Mesenchymal stem cell (in vitro differentiated cells and primary cell): Measurements from ENCODE around the gene MCM5.

Source experiments
- DNase-seq: peaks from one replicate; pipeline ENCODE4 v3.0.0-alpha.2; 2013
- H2AFZ ChIP-seq: one replicate; pipeline ENCODE4 v1.6.1; 2013; ENCODE audit warnings: low read depth, mild to moderate bottlenecking, control low read depth, inconsistent platforms, low read length, moderate library complexity
- H2AK5ac ChIP-seq: 2 replicates; pipeline ENCODE4 v1.6.1; 2013; ENCODE audit warnings: low read length, moderate library complexity, mild to moderate bottlenecking, inconsistent platforms; ENCODE audit not compliant: severe bottlenecking
- H2BK120ac ChIP-seq: one replicate; pipeline ENCODE4 v1.6.1; 2013; ENCODE audit warnings: low read depth, mild to moderate bottlenecking, inconsistent platforms, low read length, moderate library complexity
- H2BK12ac ChIP-seq, 2 experiments: one replicate each; pipeline ENCODE4 v1.6.1; 2013; ENCODE audit warnings: inconsistent platforms in 2 of 2, low read length in 2 of 2, mild to moderate bottlenecking in 2 of 2, moderate library complexity in 2 of 2, control low read depth in 1 of 2
- H2BK15ac ChIP-seq: one replicate; pipeline ENCODE4 v1.6.1; 2013; ENCODE audit warnings: mild to moderate bottlenecking, low read depth, inconsistent platforms; ENCODE audit not compliant: poor library complexity, severe bottlenecking
- H2BK5ac ChIP-seq: 2 replicates; pipeline ENCODE4 v1.6.1; 2013; ENCODE audit warnings: low read depth, mild to moderate bottlenecking, low read length, control low read depth, inconsistent platforms; ENCODE audit not compliant: poor library complexity, severe bottlenecking
- H3K14ac ChIP-seq, 2 experiments: one replicate each; pipeline ENCODE4 v1.6.1; 2013; ENCODE audit warnings: inconsistent platforms in 2 of 2, low read length in 2 of 2, control low read depth in 1 of 2, mild to moderate bottlenecking in 1 of 2, moderate library complexity in 1 of 2
- H3K18ac ChIP-seq, 2 experiments: one replicate each; pipeline ENCODE4 v1.6.1; 2013; ENCODE audit warnings: inconsistent platforms in 2 of 2, low read length in 2 of 2, control low read depth in 1 of 2, low read depth in 1 of 2, mild to moderate bottlenecking in 1 of 2
- H3K23ac ChIP-seq, 2 experiments: one replicate each; pipeline ENCODE4 v1.6.1; 2013; ENCODE audit warnings: inconsistent platforms in 2 of 2, low read length in 2 of 2, mild to moderate bottlenecking in 2 of 2, moderate library complexity in 2 of 2, control low read depth in 1 of 2
- H3K27ac ChIP-seq: 2 replicates; pipeline ENCODE4 v1.5.1; 2013; ENCODE audit warnings: mild to moderate bottlenecking, moderate library complexity, low read length, control low read depth, inconsistent platforms; ENCODE audit not compliant: poor library complexity, severe bottlenecking
- H3K27me3 ChIP-seq, 2 experiments: 2 replicates each; pipeline versions ENCODE4 v1.6.1 to v1.7.0; 2013; ENCODE audit warnings: low read length in 2 of 2, mild to moderate bottlenecking in 2 of 2, moderate library complexity in 2 of 2, control low read depth in 1 of 2, inconsistent platforms in 1 of 2; ENCODE audit not compliant: control insufficient read depth in 1 of 2, insufficient read depth in 1 of 2
- H3K36me3 ChIP-seq, 2 experiments: 2 replicates each; pipeline versions ENCODE4 v1.6.1 to v1.7.0; 2013; ENCODE audit warnings: low read length in 2 of 2, control low read depth in 1 of 2, inconsistent platforms in 1 of 2, low read depth in 1 of 2, mild to moderate bottlenecking in 1 of 2; ENCODE audit not compliant: insufficient read depth in 2 of 2, control insufficient read depth in 1 of 2
- H3K4ac ChIP-seq, 2 experiments: one replicate each; pipeline ENCODE4 v1.6.1; 2013; ENCODE audit warnings: inconsistent platforms in 2 of 2, low read length in 2 of 2, mild to moderate bottlenecking in 2 of 2, moderate library complexity in 2 of 2, control low read depth in 1 of 2, low read depth in 1 of 2
- H3K4me1 ChIP-seq: 2 replicates; pipeline ENCODE4 v1.6.1; 2013; ENCODE audit warnings: low read depth, low read length, control low read depth; ENCODE audit not compliant: control insufficient read depth, insufficient read depth
- H3K4me2 ChIP-seq: 2 replicates; pipeline ENCODE4 v1.6.1; 2013; ENCODE audit warnings: low read length, mild to moderate bottlenecking, inconsistent platforms; ENCODE audit not compliant: poor library complexity, severe bottlenecking
- H3K4me3 ChIP-seq, 2 experiments: 2 replicates each; pipeline versions ENCODE4 v1.5.1 to v1.7.0; 2013; ENCODE audit warnings: low read length in 2 of 2, mild to moderate bottlenecking in 2 of 2, control low read depth in 1 of 2, low read depth in 1 of 2; ENCODE audit not compliant: insufficient read depth in 1 of 2
- H3K79me1 ChIP-seq: replicated peaks from 2 replicates; pipeline ENCODE4 v1.6.1; 2013; ENCODE audit warnings: mild to moderate bottlenecking, control low read depth, low read length, inconsistent platforms; ENCODE audit not compliant: poor library complexity, severe bottlenecking
- H3K9ac ChIP-seq: 2 replicates; pipeline ENCODE4 v1.7.0; 2013; ENCODE audit warnings: mild to moderate bottlenecking, low read length, moderate library complexity
- H3K9me3 ChIP-seq: 2 replicates; pipeline ENCODE4 v1.7.0; 2013; ENCODE audit warnings: mild to moderate bottlenecking, low read length; ENCODE audit not compliant: control insufficient read depth
- H4K8ac ChIP-seq: one replicate; pipeline ENCODE4 v1.6.1; 2013; ENCODE audit warnings: inconsistent platforms, mild to moderate bottlenecking, low read length, moderate library complexity
- H4K91ac ChIP-seq: one replicate; pipeline ENCODE4 v1.6.1; 2013; ENCODE audit warnings: mild to moderate bottlenecking, low read length, inconsistent platforms
- WGBS: methylation state at CpG from one replicate; pipeline ENCODE4 v1.1.7; 2013; ENCODE audit warnings: mixed read lengths; 5-methylcytosine and 5-hydroxymethylcytosine counted together

MCM5 gene

DNA sequence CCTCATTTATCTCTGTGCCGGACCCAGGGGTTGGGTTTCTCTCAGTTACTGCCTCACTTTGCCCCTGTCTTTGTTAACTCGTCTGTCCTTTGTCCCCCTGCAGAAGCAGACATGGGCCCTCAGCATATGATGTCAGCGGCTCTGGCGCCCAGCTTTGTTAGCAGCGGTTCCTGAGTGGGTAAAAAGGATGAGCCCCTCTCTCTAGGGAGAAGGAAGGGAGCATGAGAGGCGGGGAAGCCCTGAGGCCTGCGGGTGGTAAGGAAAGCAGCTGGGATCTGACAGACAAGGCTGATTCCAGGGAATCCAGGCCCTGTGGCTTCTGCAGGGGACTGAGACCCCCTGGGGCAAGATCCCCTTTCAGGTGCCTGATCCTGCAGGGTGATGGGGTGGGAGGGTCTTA is 51.7 kb downstream of the MCM5 start:
- peak overlapping the region in 1 of 2 experiments; percentile 79 for H3K14ac ChIP-seq
- H2AK5ac ChIP-seq = no peak overlapping the region
- no peak overlapping the region for H3K27ac ChIP-seq
- no peak overlapping the region for H3K23ac ChIP-seq
- DNase-seq = no peak
- H3K18ac ChIP-seq = peak overlapping the region in 1 of 2 experiments; percentile 11
- no peak overlapping the region for H4K8ac ChIP-seq
- H3K4me1 ChIP-seq = peaks cover 14% of the 10 kb centered on the region
- peak overlapping the region; percentile 40 for H2BK15ac ChIP-seq
- H3K79me1 ChIP-seq = no peaks in the 10 kb centered on the region
- H3K27me3 ChIP-seq = peaks cover 26 to 29% of the 10 kb centered on the region in 2 experiments
- peak overlapping the region in 1 of 2 experiments; percentile 49 for H2BK12ac ChIP-seq
- H3K4ac ChIP-seq = no peak overlapping the region
- no peaks in the 10 kb centered on the region for H3K36me3 ChIP-seq
- H3K9ac ChIP-seq = no peak overlapping the region
- H3K4me3 ChIP-seq = no peak overlapping the region
- no peak overlapping the region for H4K91ac ChIP-seq
- H3K4me2 ChIP-seq = no peak overlapping the region
- no peaks in the 10 kb centered on the region for H3K9me3 ChIP-seq
- H2AFZ ChIP-seq = no peak overlapping the region
- 89% methylated on average over 7 of the region's 7 CpGs for WGBS
- no peak overlapping the region for H2BK5ac ChIP-seq
- no peak overlapping the region for H2BK120ac ChIP-seq

DNA sequence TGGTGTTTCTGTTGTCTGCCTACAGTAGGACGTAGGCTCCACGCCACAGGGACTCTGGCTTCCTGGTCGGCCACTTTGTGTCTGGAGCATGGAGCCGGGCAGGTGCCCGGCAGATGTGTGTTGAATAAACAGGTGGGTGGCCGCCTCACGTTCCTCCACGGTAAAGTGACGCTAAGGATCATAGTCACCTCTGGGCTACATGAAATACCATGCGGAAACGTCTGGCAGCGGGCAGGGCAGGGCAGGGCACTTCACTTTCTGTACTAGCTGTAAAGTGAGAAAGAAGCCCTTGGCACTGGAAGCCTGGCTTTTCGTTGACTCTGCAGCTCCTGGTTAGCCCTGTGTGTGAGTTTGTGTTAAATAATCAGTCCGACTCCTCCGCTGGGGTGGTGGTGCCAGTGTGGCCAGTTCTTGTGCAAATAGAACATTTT is 52.4 kb downstream of the MCM5 start:
- DNase-seq = no peak
- Histone ChIP-seq H3K9me3 (no peaks in the 10 kb centered on the region), H3K23ac (no peak overlapping the region), H3K36me3 (no peaks in the 10 kb centered on the region), H3K4me2 (no peak overlapping the region), H4K91ac (no peak overlapping the region), H2BK15ac (no peak overlapping the region), H4K8ac (peak overlapping the region; percentile 19), H2BK120ac (no peak overlapping the region), H3K27ac (no peak overlapping the region), H2BK12ac (no peak overlapping the region), H3K27me3 (peaks cover 26 to 29% of the 10 kb centered on the region in 2 experiments), H3K79me1 (no peaks in the 10 kb centered on the region), H2BK5ac (no peak overlapping the region), H3K18ac (peak overlapping the region in 1 of 2 experiments; percentile 15), H3K4ac (no peak overlapping the region), H2AK5ac (no peak overlapping the region), H3K4me3 (no peak overlapping the region), H3K14ac (no peak overlapping the region), H2AFZ (no peak overlapping the region), H3K9ac (no peak overlapping the region), H3K4me1 (peaks cover 8% of the 10 kb centered on the region)
- 88% methylated on average over 15 of the region's 15 CpGs for WGBS

DNA sequence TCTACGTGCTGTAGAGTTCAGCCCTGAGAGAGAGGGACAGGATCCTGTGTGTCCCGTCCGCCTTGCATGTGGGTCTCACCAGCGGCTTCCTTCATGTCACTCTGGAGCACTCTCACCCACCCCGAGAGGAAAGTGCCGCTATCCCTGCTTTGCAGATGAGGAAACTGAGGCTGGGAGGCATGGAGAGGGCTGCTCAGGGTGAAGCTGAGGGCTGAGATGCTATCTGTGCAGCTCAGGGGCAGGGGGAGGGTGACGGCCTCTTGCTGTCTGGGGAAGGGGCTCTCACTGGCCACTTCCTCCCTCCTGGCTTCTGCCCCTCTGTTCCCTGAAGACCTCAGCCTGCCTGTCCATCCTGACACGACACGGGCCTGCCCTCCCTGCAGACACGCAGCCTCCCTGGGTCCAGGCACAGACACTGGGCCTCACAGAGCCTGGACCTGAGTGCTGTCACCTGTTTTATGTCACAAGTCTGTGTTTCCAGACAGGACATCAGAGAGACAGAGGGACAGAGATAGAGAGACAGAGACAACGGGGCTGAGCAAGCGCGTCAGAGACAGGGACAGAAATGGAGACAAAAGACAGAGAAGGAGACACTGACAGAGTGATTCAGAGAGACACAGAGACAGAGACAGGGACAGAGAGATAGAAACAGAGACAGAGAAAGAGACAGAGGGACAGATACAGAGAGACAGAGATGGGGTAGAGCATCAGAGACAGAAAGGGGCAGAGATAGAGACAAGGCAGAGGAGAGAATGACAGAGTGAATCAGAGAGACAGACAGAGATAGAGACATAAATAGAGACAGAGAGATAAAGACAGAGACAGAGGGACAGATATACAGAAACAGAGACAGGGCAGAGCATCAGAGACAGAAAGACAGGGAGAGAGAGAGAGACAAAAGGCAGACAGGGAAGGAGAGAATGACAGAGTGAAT is 53.1 kb downstream of the MCM5 start:
- H3K4me3 ChIP-seq = no peak overlapping the region
- H3K79me1 ChIP-seq = no peaks in the 10 kb centered on the region
- H3K4me1 ChIP-seq = peaks cover 1% of the 10 kb centered on the region
- peak overlapping the region; percentile 15 to 19 for H3K18ac ChIP-seq
- DNase-seq = no peak
- no peak overlapping the region for H3K14ac ChIP-seq
- H2BK120ac ChIP-seq = peak overlapping the region; percentile 19
- H2BK5ac ChIP-seq = no peak overlapping the region
- 50% methylated on average over 12 of the region's 13 CpGs for WGBS
- peak overlapping the region; percentile 78 for H4K8ac ChIP-seq
- H3K4ac ChIP-seq = peak overlapping the region in 1 of 2 experiments; percentile 0
- H3K23ac ChIP-seq = no peak overlapping the region
- peak overlapping the region; percentile 19 to 31 for H2BK12ac ChIP-seq
- H3K9ac ChIP-seq = no peak overlapping the region
- H3K27me3 ChIP-seq = peaks cover 29 to 32% of the 10 kb centered on the region in 2 experiments
- H2AK5ac ChIP-seq = no peak overlapping the region
- no peaks in the 10 kb centered on the region for H3K9me3 ChIP-seq
- peak overlapping the region; percentile 64 for H2BK15ac ChIP-seq
- H2AFZ ChIP-seq = peak overlapping the region; percentile 1
- no peak overlapping the region for H3K4me2 ChIP-seq
- H3K27ac ChIP-seq = no peak overlapping the region
- H4K91ac ChIP-seq = peak overlapping the region; percentile 57
- H3K36me3 ChIP-seq = no peaks in the 10 kb centered on the region

DNA sequence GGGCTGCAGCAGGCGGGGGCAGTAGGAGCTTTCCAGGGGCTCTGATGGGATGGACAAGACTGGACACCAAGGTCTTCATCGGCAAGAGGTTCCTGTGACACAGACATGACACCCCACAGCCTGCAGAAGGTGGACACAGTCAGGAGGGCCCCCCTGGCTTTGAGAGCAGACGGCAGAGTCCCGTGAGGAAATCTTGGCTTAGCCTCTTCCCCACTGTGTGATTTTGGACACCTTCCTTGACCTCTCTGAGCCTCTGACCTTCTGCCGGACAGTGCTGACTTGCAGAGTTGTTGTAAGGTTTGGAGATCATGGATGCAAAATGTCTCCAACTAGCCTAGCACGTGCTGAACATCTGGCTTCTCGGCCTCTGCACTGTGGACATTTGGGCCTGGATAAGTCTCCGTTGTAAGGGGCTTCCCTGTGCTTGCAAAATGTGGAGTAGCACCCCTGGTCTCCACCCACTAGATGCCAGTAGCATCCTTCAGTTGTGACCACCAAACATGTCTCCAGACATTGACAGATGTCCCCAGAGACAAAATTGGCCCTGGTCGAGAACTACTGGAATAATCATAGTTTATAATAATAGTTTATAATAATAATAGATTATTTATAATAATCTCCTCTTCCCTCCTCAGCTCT is 54.6 kb downstream of the MCM5 start:
- Histone ChIP-seq H3K4me1 (peaks cover 3% of the 10 kb centered on the region), H3K23ac (no peak overlapping the region), H3K79me1 (no peaks in the 10 kb centered on the region), H2BK5ac (no peak overlapping the region), H2BK12ac (peak overlapping the region in 1 of 2 experiments; percentile 26), H3K4me3 (no peak overlapping the region), H2AFZ (no peak overlapping the region), H2AK5ac (no peak overlapping the region), H3K27ac (no peak overlapping the region), H3K4me2 (no peak overlapping the region), H2BK120ac (no peak overlapping the region), H4K8ac (no peak overlapping the region), H3K9ac (no peak overlapping the region), H3K9me3 (no peaks in the 10 kb centered on the region), H3K4ac (no peak overlapping the region), H3K27me3 (peaks cover 34 to 35% of the 10 kb centered on the region in 2 experiments), H4K91ac (no peak overlapping the region), H3K36me3 (no peaks in the 10 kb centered on the region), H3K14ac (no peak overlapping the region), H3K18ac (no peak overlapping the region), H2BK15ac (no peak overlapping the region)
- 63% methylated on average over 8 of the region's 9 CpGs for WGBS
- no peak for DNase-seq
